GM21737 (cell line): ENCODE measurements around the gene KMO.

Experiments used
- ATAC-seq: cut with Tn5 transposase; IDR thresholded peaks from one replicate; pipeline ENCODE4 v1.9.1; 2021; ENCODE audit warnings: mild to moderate bottlenecking, moderate library complexity; ENCODE audit not compliant: unreplicated experiment

Gene KMO

DNA sequence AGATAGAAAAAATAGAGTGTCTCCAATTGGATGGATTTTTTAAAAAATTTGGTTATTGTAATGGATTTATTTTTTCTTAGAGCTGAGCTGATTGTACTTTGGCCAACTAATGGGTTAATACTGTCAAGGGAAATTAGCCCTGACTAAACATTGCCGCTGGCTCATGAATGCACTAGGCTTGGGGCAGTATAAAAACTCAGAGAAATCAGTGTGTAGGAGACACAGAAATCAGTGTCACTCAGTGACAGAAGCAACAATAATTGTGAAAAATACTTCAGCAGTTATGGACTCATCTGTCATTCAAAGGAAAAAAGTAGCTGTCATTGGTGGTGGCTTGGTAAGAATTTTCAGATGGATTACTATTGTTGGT lies at the start of gene KMO:
TSS of gene KMO (plus strand) at position 217 of the 370 bp plus-strand sequence. CDS start at position 284, 67 bp downstream.
- peak; percentile 15 for ATAC-seq

DNA sequence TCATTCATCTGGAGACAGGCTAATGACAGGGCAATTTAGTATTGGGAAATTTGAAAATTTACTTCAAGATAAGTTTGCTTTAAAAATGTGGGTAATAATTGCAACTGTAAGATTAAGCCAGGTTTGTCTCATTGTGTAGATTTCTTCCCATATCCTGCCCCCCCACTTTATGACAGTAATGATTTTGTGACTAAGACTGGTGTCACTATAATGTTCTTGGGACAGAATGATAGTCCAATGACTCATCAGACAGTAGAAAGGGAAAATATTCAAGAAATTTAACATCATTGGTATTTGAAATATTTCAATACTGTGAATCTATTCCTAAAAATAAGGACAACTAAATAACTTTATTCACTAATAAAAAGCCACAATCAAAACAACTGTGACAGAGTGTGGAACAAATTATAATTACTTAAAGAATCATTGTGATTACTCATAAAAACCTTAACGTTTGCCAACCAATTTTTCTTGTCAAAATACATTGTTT lies 49.4 kb upstream of the KMO start:
- ATAC-seq: no peak

DNA sequence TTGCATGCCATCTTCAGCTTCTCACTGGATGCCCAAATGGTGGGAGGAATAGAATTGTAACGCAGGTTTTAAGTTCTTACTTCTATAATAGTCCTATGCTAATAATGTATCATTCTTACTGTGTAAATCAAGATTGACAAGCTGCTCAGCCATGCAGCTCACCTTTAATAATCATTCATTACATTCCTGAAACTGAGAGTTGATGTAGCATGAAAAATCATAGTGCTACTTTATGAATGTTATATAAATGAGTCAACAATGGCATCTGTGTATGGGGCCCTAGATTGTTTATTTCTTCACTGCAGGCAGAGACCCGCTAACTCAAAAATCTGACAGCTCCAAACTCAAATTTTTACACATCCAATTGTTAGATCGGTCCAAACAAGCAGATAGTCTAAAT lies 47.0 kb upstream of the KMO start:
- ATAC-seq: peak; percentile 74

DNA sequence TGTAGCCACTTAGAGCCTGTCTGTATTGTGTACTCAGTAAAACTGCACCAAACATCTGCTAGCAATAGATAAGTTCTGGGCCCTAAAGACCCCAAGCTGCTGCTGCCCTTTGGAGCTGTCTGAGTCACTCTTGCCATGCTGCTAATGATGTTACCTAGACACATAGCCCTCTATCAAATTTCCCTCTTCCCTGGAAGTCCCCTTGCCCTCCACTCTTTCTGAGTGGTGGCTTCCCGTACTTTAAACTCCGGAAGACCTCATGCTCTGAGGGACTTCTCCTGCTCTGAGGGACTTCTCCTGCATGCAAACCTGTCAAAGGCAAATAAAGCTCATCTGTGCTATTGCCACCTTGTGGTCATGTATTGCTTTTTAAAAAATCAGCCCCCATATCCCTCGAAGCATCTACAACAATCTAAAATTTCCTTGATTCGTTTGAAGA lies 46.6 kb upstream of the KMO start:
- peak; percentile 56 for ATAC-seq

DNA sequence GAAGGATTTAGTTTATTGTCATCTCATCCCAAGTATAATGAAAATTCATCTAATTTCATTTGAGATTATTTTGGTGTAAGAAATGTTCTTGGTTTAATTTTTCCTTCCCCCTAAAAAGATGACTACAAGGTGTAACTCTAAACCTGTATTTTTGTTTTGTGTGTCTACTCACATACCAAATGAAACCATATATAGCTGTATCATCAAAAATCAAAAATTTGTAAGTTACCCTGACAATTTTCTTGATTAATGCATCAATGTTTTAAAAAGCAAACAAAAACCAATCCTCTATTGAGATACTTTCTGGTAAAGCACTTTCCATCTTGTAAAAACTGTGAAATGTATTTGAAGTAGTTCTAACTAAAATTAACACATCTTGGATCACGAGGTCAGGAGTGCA lies 43.4 kb upstream of the KMO start:
- ATAC-seq: no peak

DNA sequence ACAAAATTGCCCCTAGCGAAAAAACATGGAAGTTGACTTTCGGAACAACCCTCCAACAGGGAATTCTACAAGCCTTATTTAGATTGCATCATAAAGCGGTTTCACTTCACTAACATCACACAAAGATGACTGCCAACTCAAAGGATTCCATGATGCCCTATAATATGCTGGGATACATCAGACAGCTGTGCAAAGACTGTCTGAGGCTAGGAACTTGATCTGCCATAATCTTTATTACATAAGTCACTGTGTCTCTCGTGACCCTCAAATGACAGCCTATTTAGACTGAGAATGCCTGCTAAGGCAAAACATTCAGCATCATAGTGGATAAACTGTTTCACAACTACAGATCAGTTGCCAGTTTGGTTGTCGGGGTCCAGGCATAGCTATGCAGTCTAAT lies 36.4 kb upstream of the KMO start:
- no peak for ATAC-seq

DNA sequence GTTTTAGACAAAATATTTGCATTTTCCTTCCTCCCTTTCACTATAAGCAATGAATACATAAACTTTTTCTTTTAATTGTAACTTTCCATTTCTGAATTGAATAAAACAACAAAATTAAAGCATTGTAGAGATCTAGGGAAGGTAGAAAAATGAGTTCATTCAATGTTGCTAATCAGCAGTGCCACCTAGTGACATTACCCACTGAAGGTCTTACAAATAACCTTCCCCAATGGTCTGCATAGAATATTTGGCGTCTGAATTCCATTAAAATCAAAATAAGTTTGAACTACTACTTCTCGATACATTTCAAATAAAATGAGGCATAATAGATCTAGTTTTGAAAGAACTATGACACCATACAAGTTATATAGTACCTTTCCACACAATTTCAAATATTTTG lies 32.3 kb upstream of the KMO start:
- ATAC-seq: no peak

DNA sequence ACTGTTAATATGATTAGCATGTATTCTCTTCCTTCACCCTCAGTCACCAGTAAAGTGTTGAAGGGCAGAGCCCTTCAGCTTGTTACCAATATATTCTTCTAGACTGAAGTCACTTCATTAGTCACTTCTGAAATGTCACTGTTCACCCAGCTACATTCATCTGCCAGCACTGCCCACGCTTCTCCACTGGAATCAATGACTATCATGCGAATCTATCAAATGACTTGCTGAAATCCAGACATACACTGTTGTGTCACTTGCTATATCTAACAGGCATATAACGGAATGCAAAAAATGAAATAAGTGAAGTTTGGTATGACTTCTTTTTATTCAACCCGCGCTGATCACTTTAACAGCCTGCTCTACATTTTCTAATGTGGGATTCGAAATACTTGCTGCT lies 28.7 kb upstream of the KMO start:
- no peak for ATAC-seq

DNA sequence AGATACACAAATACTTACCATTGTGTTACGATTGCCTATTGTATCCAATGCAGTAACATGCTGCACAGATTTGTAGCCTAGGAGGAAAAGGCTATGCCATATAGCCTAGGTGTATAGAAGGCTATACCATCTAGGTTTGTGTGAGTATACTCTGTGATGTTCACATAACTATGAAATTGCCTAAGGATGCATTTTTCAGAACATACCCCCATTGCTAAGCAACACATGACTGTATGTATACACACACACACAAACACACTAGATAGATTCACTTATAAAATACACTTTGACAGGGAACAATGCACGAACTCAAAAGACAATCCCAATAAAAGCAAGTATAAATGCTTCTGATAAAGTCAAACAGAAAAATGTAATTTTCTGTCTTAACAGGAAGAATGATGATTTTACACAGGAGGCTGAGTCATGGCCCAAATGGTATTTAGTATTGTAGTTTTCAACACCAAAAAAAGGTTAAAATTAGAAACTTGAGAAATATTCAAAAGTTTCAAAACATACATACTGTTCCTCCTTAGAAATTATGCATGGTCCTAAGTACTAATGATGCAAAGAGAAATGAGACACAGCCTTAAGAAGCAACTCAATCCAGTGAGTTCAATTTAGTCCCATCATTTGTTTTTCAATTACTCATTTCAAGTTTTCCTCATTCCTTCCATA lies 24.9 kb upstream of the KMO start:
- no peak for ATAC-seq

DNA sequence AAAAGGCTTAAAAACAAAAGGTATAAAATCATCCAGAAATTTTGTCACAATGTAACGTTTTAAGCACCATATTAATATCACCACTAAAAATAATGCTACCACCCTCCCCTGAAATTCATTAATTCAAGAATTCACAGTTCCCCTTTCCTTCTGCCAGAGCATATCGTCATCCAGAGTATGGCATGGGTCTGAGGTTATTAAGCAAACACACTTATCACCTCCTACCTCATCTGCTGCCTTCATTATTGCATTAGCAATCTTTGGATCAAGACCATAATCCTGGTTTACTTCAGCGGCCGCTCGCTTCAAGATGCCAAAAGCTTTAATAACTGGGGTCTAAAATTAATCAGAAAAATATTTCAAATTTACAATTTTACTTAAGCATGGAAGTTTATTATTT lies 18.8 kb upstream of the KMO start:
- ATAC-seq: no peak

DNA sequence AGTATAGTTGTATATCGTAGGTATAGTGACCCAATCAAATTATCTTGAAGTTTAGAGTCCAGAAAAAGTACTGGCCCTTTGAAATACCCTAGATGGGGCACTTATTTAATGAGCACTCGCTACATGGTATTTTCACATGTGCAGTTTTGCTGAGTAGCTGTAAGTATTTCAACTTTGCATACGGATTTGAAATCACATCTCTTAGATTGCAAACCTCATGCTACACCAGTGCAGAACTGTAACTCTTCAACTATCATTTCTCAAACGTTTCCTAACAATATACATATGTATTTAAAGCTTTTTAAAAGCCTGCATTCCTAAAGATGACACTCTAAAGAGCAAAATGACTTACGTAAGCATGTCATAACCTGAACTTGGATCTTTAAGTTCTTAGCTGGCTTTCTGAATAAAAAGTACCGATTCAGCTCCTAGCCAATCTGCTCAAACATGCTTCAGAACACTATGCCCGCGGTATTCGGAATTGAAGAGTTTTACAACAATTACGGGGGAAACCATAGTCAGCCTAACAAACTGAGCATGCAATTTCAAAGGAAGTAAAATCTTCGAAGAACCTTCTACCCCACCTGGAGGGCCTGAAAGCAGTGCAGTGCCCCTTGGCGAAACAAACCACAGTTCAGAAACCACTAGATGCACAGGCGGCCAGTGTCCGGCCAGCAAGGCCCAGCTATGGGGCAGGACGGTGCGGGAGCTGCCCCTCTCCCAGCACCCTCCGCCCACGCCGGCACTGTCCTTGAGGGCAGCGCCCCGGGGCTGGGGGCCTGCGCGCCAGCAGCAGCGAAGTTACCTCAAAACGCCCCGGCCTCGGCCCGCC lies 13.5 kb upstream of the KMO start:
- peak; percentile 31 for ATAC-seq

DNA sequence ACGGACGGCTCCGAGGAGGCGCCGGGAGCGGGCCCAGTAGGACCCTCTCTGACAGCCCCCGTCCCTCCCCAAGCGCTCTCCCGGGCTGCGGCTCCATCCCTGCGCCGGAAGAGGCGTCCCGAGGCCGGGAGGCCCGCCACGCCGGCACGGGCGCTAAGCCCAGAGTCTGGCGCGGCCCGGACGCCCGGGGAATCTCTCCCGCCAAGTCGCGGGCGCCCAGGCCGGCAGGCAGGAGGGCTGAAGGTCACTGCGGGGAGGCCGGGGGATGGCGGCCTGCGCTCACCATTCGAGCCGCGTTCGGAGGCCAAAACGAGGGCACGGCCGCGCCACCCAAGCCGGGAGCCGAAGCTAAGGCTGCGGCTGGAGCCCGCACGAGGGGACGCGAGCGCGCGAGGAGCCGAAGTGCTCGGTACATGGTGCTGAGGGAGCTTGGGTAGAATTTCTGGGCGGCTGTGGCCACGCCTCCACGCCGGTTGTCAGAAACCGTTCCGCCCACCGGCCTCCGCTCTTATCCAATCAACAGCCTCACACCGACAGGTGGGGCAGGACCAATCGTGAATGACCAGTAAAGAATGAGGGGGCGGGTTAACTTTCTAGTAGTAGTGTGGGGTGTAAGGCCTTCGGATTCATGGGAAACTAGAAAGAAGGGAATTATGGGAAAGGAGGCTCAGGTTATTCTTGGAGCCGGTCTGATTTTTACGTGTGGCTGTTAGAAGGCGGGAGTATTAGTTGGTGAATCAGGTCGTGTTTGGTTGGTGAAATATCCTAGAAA lies 12.7 kb upstream of the KMO start, which contains the start of gene FH:
TSS of gene FH (minus strand) at position 448 of the 772 bp plus-strand sequence. CDS start at position 415, 33 bp downstream.
- ATAC-seq: peak; percentile 98

DNA sequence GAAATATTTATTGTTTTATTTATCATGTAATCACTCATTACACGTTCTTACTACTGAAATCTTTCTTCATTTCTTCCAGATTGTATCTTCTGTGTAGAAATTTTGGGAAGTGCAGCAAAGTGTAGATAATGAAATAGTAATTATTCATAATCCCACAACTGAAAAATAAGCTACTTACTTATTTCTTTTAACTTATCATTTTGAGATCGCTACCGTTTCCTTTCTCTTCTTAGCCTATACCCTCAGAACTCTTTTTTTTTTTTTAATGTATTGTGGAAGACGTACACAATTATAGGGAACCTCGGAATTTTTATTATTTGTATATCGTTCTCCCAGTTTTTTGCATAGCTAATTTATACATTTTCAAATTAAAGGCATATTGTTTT lies 12.1 kb upstream of the KMO start:
- no peak for ATAC-seq

DNA sequence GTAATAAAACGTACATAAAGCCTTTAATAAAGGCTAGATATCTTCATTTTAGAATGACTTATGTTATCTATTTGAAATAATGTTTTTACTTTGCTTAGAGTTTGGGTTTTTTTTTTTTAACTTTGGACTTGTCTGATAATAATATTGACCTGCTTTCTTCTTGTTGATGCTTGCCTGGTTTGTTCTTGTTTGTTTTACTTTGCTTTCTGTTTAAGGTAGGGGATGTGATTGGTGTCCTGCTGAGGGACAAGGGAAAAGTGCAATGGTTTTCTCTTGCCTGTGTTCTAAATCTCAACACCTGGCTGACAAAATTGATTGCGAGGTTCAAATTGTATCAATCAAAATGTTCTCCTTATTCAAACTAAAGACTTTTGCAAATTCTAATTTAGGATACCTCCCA lies 10.5 kb upstream of the KMO start:
- ATAC-seq: no peak

DNA sequence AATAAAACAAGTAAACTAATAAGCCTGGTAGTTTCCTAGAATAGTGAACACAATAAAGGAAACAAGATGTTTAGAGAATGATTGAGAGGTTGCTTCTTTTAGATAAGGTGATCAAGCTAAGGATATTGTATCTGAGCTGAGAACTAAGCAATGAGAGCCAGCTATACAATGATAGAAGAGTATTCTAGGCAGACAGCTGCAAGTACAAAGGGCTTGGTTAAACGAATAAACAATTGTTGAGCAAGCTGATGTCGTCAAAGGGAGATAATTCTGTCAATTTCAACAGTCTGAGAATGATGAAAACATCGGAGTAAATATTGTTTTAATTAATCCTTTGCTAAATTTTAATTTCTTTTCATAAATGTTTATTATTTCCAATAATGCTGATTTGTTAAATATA lies 7.2 kb upstream of the KMO start:
- no peak for ATAC-seq

DNA sequence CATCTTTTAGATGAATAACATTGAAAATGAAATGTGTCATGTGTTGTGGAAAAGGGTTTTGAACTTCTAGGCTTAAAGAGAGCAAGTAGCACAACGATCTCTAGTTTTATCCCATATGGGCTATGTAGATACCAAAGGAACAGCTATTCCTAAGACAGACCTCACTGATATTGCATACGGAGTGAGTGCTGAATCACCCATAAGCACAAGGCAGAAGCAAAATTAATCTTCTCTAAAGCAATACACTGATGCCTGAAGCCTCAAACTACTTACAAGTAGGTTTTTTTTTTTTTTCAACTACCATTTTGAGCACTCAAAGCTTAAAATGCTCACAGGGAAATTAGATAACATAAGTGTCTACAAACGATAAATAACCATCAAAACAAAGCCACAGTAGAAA lies 5.0 kb upstream of the KMO start:
- no peak for ATAC-seq

DNA sequence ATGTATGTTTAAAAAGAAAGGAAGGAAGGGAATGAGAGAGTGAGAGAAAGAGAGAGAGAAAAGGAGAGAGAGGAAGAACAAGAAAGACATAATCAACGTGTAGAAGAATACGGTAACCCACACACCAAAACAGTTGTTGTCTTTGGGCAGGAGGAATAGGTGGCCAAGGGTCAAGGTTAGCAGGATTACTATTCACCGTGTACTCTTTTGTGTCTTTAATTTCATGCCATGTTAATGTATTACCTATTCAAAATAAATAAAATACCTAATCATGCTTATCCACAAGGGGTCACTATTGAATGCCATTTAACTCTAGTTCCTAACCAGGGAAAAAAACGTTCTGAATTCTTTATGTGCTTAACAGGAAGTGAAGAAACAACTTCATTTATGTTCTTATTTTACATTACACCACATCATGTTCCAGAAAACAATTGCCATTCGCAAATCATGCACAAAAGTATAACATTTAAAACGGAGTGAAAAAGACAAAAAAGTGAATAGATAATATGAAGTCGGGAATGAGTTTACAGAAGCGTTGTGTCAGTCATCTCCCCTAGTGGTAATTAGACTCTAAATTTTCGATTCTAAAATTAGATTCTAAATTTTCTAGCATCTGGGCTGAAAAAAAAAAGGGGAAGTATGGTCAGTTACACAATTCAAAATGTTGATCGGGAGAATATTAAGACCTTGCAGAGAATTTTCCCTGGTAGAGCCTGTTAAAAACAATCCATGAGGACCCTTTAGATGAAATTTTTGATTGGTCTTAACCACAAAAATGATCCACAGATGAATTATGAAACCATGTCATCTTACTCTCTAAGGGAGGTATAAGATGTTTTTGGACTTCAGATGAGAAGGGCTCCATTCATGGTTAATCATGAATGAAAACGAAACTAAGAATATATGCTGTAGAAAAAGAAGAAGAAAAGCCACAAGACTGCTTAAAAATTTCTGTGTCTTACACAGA lies 700 bp upstream of the KMO start:
- peak; percentile 57 for ATAC-seq

DNA sequence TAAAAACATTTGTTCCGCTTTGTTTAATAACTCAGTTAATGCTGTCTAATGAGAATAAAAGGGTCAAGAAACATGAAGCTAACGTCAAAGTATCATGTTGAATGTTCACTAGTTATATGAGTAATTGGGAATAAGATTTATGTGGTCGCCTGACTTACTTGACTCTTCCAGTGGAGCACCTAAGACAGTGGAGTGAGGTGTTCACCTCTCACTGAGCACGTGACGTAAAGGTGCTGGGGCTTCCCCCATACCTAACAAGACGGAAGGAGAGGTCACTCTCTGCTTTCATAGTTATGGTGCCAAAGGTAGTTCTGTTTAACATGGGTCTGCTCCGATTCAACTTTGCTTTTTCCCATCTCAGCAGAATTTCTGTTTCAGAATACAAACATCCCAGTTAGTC lies 686 bp downstream of the KMO start:
- peak; percentile 57 for ATAC-seq

DNA sequence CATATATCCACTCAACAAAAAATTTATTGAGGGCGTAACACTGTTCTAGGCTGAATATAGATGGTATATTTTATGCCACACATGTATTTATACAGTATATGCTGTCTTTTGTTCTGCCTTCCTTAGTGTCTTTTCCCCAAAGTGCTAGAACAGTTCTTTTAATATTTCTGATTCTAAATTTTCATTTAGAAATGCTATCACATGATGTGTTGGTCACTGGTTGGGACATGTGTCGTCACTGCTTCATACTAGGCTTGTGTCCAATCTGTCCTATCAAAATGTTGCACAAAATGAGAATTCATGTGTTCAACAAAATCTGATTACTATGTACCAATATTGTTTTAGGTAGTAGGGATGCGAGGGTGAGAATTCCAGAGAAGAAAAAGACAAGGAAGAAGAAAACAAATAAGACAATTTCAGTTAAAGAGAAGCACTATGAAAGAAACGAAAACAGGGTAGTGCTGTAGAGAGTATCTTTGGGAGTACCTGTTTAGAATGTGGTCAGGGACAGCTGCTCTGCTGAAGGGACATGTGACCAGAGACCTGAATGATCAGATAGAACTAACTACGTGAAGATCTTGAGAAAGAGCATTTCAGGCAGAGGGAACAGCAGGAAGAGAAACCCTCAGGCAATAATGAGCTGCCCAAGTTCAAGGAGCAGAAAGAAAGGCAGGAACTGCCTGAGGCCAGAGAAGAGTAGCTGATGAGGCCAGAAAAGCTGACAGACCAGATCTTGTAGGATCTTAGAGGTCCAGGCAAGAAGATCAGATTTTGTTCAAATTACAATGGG lies 1.3 kb downstream of the KMO start:
- peak; percentile 44 for ATAC-seq
